Midbrain (tissue), 1 donor: ENCODE results near the gene WRNIP1.
A peak's percentile ranks its signal among the peaks of the same experiment; 100 is the strongest.
"Not testable (repeated sequence)": the region's sequence is repeated elsewhere in the genome, so short reads cannot be mapped to it uniquely, and the experiment has no call there.

Experiments
- DNase-seq: peaks from one replicate; lab custom pipeline; 2025; lab: John Stamatoyannopoulos, UW

Gene WRNIP1

DNA sequence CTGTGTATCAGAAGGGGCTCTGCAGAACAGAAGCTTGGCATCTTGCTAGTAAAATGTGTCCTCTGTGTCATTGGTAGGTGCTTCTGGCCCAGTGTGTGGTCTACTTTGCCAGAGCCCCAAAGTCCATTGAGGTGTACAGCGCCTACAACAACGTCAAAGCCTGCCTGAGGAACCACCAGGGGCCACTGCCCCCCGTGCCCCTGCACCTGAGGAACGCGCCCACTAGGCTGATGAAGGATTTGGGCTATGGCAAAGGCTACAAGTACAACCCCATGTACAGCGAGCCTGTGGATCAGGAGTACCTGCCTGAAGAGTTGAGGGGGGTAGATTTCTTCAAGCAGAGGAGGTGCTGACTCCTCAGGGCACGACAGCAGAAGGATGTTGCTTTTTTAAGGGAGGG lies 19.7 kb downstream of the WRNIP1 start:
- no peak for DNase-seq

DNA sequence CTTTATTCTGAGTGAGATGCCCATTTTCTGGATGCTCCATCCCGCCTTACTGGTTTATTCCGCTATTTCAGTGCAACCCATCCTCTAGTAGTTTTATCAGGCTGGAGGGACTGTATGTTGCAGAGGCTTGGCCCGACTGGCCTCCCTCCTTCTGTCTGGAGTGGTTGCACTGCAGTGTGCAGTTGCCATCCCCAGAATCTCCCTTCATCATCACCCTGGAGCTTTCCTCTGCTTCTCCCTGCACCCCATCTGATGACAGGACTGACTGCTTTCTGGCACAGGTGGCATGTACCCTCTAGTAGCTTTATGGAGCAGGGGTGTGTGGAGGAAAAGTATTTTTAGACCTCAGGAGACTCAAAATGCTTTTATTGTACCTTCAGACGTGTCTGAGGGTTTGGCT lies 21.1 kb downstream of the WRNIP1 start:
- DNase-seq: no peak

DNA sequence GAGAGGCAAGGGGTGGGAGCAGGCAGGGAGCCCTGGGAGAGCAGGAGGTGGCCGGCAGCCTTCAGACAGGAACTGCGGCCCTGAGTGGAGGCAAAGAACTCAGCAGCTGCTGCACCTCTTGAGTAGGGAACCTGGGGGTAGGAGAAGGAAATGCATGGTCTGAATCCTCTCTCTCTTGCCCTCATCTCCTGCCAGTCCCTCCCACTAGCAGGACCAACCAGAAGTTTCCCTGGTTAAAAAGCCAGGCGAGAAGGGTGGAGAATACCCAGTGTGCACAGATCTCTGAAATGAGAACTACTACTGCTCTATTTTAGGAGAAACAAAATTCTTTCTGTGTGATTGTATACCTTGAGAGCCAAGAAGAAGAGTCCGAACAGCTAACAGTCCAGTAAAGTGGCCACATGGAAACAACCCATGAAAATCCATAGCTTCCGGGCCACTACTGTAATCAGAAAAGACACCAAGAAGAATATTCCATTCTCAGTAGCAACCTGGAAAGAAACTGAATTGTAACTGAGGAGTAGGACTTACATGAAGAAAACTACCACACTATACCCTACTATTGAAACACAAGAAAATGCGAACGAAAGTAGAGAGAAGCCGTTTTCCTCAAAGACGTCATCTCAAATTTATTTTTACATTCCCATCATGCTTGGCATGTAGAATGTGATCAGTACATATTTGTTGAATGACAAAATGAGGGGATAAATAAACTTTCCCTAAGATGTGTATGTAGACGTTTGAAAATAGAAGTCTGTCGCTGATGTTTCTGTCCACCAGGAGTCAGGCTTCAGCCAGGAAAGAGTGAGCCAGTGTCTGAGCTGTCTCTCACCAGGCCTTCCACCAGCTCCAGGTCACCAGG lies 25.6 kb downstream of the WRNIP1 start:
- DNase-seq: peak; percentile 78

DNA sequence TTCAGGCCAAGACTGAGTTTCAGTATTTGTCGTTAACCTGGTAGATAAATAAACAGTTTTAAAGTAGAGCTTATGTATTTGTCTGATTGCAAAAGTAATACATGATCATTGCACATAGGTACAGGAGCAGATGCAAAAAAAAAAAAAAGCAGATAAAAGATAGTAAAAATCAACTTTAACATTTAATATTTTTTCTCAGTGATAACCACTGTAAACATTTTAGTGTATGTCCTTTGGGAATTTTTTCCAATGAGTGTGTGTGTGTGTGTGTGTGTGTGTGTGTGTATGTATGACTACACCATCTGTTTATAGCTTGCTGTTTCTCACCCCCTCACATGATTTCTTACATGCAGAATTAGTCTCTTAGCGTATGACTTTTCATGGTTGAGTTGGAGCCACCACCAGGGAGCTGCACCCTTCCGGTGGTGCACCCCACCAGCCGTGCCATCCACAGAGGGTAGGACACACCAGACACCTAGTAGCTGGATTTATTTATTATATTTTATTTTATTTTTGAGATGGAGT lies 26.3 kb downstream of the WRNIP1 start:
- no peak for DNase-seq

DNA sequence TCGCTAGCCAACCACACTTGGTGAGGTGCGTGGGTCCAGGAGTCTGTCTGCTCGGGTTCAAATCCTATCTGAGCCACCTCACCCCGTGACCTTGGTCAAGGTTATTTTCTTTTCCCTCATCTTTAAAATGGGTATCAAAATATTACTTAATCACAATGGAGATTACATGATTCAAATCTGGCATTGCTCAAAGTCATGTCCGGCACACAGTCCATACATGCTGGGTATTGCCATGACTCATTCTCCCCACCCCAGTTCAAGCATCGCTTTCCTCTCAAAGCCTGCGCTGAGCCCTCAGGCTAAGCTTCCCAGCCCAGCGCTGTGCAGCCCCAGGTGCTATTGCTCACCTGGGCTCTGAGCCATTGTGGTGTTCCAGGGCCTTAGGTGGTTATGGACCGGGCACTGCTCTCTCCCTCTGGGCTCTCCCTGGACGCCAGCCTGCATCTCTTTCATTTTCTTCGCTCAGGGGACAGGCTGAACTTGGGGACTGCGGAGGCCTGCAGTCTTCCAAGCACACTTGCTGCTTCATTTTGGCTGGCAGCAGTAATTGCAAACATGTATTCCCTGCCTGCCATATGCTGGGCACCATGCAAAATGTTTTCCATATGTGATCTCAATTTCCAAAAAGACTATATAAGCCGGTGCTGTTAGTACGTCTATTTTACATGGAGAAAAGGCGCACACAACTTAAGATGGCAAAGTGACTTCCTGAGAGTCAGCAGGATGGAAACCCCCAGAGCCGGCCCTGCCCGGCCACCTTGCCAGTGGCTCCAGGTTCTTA lies 27.3 kb downstream of the WRNIP1 start:
- no peak for DNase-seq

DNA sequence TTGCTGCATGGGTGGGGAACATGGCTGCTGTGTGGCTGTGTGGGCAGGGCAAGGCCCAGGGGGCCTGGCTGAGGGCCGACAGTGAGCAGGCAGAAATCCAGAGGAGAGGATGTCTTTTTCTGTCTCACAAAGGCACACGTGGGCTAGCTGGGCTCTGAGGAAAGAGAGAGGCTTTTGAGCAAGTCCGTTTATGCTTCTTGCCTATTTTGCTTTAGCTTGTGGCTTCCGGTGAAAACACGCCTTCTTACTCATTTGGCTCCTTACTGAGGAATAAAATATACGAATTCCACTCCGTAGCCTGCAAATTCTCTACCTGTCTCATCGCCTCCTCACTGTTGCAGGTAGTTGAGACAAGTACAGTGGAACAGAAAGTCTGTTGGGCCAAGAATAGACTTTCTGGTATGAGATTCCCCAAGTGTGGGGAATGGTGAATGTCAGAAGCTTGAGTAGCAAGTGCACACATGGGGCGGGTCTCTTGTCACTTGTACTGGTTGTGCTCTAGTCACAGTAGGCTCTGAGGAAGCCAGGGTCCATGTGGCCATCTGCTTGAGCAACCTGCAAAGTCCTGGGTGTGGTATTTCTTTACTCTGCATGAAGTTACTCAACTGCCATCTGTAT lies 28.4 kb downstream of the WRNIP1 start:
- peak; percentile 27 for DNase-seq

DNA sequence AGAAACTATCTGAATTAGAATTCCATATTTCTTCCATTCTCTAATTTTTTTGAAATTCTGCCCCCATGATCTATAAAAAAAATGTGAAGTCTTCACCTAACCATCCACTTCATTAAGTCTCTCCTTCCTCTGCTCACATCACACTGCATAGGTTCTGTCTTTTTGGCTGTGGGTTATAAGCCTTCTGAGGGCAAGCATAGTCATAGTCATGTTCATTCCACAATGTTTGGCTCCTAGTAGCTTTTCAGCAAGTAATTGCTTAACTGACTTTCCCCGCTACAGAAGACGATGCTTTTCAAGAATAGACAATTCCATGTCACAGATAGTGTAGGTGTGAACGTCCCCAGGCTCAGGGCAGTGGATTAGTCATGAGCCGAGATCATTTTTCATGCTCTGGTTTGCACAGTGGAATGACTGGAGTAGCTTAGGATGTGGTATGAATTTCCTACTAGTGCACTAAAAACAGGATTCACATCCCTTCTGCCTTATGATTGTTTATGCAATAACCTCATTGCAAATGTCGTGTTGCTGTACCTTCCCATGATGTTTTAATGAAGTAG lies 29.1 kb downstream of the WRNIP1 start:
- DNase-seq: no peak

DNA sequence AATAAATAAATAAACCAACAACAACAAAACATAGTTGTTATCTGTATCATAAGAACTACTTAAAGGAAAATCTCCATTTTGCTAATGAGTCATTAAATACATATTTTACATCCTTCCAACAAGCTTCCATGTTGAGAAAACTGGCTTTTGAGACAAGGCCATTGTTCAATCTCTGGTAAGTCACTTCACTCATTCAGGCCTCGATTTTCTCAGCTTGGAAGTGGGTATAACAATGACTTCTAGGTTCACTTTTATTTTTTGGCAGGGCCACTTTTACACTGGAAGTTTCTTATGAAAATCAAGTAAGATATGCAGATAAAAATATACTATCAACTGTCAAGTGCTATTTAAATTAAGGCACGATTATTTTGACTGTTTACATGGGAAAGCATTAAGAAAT lies 30.0 kb downstream of the WRNIP1 start:
- no peak for DNase-seq

DNA sequence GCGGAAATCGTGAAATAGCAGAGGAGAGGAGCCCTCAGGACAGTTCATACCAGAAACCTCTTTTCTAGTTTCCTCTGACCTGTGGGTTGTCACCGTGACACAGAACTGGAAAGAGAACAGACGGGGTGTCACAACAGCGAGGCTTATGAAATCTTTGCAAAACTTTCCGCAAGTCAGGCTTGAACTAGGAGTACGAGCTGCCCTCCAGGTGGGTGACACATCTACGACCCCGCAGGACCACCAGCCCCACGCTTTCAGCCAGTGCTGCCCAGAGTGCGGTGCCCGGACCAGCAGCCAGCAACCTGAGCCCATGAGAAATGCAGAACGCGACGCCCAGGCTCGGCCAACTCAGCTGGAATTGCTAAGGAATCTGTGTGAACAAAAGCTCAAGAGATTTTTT lies 30.8 kb downstream of the WRNIP1 start:
- no peak for DNase-seq

DNA sequence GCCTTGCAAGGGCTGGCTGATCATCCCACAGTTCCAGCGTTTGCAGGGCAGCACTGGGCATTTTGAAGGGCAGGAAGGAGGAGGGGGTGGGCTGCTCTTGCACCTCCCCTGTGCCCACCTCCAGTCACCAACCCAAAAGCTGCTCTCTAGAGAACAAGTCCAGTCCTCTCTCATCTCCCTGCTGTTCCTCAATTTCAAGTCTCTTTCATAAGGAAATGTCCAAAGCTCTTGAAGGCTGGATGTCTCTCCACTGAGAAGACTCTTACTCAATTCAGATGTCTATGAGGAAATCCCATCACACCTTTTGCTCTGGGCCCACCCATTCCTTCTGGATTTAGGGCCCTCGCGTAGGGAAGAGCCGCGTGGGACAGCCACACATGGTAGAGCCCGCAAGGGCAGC lies 31.7 kb downstream of the WRNIP1 start:
- DNase-seq: no peak

DNA sequence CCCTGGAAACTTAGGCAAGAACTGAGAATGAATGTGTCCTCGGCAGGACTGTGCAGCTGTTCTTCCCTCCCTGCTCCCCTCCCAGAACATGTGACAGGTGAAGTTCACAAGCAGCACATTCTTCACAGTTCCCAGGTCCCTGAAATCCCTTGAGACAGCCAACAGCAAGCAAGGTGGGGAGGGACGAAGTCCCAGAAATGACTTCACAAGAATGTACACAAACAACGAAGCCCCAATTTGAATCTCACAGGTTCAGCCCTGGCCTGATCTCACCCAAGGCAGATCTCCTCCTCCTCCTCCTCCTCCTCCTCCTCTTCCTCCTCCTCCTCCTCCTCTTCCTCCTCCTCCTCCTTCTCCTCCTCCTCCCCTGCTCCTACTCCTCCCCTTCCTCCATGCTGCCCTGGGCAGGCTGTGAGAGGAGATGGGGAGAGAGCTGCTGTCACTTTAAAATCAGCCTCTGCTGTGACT lies 32.4 kb downstream of the WRNIP1 start:
- no peak for DNase-seq

DNA sequence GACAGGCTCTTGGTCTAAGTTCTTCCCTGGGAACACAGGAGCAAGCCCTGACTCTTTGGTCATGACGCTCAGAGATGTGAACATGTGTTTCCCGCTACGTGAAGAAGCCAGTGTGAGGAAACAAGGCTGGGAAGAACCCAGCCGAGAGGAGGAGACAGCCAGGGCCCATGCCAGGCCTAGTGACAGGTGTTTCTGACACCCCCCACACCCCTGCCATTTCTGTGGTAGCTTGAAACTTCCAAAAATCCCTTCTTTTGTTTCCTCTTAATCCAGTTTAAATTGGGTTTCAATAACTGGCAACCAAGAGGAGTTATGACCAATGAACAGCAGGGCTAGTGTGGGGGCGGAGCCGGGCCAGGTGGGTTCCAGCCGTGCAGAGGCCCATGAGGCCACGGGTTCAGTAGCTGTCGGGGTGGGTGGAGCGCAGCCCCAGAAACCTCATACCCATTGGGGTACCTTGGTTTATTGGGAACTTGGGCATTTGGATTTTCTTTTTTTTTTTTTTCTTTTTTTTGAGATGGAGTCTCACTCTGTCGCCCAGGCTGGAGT lies 33.5 kb downstream of the WRNIP1 start:
- DNase-seq: no peak

DNA sequence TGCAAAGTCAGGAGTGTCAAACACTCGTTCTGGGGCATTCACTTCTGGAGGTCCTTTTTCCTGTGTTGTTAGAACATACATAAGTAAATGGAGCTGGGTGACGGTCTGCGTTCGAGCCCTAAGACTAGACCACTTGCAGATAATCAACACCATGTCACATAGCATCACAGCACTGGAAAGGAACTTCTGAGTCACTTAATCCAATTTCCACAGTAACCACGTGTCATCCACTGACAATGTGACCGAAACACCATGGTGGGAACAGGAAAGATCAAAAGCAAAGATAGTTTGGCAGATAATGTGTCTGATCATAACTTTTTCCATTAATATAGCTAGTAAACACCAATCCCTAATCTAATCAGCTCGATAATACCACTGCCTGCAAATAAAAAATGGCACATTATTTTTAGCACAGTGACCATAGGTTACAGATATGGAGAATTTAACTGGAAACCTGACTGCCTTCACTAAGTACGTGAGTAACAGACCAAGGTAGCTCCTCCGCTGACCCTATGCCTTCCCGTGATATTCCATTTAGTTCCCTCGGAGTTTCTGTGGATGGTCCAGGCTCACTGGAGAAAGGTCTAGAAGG lies 34.8 kb downstream of the WRNIP1 start:
- no peak for DNase-seq

DNA sequence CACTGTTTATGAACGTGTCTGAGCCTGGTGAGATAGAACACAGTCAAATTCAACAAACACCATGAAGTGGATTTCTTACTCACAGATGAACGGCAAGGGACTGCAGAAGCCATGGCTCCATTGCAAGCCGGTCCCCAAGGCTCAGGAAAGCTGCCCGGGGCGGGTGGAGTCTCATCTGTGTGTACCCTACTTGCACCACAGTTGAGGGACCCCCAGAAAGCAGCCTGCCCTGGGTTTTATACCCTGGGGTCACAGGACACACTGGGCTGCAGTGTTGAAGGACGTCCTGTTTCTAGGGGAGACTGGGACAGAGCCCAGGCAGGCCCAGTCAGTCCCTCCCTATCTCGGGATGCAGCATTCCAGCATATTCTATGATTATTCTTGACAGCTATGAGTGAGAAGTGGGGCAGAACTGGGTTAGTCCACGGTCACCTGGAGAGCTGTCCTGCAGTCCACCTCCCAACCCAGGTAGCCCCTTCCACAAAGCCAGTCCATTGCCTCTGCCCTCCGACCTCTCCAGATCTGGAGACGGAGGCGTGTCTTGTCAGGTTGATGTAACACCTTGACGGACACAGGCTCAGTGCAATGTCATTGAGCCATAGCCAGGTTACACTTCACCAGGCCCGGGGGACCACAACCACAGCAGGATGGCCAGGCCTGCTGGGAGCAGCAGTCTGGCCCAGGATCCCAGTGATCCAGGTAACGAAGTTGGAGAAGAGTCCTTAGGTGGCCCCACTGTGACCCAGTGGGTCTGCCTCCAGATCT lies 35.5 kb downstream of the WRNIP1 start:
- no peak for DNase-seq

DNA sequence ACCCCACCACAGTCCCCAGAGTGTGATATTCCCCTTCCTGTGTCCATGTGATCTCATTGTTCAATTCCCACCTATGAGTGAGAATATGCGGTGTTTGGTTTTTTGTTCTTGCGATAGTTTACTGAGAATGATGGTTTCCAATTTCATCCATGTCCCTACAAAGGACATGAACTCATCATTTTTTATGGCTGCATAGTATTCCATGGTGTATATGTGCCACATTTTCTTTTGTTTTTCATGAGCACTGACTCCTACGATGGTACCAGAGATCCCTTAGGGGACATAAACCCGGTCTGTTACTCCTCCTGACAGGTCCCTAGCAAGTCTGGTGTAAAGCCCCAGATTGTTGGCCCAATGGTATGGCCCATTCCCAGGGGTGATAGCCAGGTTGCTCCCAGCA lies 36.5 kb downstream of the WRNIP1 start:
- not testable (repeated sequence) for DNase-seq

DNA sequence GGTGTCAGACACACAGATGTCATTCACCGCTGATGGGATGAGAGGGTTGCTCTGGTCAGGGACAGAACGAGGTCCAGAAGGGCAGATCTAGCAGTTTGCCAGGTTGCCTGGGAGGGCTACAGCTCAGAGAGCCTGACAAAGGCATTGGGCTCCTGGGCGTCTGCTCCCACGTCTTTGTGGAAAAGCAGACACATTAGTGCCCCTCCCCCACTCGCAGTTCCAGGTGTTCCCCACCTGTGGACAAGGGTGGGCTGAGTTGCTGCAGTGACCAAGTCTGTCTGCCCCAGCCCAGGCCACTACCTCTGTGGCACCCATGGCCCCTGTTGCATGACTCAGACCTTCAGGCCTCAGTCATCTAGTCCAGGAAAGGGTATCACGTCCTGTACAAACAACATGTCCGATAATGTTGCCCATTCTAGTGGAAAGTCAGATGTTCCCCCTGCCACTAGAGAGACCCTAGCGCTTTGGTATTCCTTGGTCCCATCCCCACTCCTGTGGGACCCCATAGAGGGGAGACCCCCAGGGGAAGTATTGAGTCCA lies 37.4 kb downstream of the WRNIP1 start:
- DNase-seq: no peak

DNA sequence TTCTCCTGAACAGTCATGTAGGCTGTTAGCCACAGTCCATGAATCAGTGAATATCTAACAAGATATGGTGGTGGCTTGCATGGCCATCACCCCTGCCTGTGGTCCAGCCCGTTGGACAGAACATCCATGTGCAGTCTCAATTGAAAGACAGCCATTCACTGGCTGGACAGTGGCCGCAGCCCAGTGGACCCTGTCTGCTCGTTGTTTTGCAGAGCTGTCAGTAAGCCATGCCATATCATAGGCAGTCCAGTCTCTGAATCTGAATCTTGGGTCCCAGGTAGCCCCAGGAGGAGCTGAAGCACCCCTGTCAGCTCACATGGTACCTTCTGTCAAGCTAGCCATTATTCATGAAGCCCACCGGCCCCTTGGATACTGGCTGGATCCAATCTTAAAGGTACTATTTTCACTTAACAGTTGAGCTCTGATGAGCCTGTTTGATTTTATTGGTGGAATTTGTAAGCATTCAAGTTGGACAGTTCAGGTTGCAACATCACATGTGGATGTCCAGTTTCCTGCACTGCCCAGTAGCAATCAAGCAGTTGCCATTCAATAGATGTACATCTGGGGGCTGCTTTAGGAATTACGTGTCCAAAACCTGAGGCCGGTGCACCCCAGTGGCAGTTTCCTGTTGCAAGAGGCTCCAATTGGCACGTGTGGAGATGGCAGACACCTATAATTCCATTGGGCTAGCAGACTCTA lies 38.7 kb downstream of the WRNIP1 start:
- DNase-seq: no peak

DNA sequence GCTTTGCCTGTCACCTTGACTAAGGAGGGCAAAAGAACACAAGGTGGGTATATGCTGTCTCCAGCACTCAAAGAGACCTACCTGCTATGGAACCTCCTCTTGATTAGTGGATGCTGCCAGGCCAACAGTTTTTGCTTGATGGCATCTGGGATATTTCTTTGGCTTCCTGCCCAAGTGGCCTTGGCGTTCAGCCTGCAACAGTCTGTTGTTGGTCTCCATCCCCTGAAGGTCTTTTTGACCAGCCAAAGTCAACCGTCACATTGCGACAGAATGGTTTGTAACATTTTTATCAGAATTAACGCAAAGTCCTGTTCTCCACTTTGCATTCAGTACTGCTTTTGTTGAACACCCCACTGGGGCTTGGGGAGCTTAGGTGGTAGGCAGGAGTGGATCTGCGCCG lies 39.3 kb downstream of the WRNIP1 start:
- no peak for DNase-seq

DNA sequence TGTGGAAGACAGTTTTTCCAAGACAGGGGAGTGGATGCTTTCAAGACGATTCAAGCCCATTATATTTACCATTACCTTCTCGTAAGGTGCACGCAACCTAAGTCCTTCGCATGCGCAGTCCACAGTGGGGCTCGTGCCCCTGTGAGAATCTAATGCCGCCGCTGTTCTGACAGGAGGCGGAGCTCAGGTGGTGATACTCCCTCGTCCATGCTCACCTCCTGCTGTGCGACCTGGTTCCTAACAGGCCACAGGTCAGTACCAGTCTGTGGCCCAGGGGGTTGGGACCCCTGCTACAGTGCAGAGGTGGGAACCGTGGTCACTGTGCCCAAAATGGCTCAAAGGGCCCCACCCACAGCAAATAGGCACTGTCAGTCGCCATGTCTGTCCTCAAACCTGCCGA lies 39.8 kb downstream of the WRNIP1 start:
- no peak for DNase-seq

DNA sequence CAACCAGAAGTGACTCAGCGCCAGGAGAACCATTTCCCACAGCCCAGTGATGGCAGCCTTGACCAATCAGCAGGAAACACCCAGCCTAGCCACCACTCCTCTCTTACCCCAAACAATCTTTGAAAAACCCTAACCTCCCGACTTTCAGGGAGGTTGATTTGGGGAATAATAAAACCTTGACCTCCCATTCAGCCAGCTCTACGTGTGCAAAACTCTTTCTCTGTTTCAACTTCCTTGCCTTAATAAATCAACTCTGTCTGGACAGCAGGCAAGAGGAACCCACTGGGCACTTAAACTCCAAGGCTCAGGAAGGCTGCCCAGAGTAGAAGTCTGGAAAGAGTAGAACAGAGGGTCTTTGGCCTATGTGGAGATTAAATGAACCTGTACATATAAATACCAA lies 41.5 kb downstream of the WRNIP1 start:
- no peak for DNase-seq
